Ascending aorta (tissue), 2 donors: ENCODE results near the gene CFAP54. TPM values are rescaled to one million over a fixed set of nuclear protein-coding genes. Genes with fewer than 3 reads are reported as not detected.
"Not testable (repeated sequence)": the region's sequence is repeated elsewhere in the genome, so short reads cannot be mapped to it uniquely, and the experiment has no call there.

Experiments
- DNase-seq, 2 donors: peaks; one replicate each; pipeline ENCODE4 v3.0.0-alpha.2; 2019; ENCODE audit warnings: low spot score in 2 of 2
- H3K27ac ChIP-seq, 2 donors: fragments of 200-600 bp; sonication (generic); one replicate each; pipeline ENCODE4 v1.5.1; 2016 to 2017; ENCODE audit warnings: mild to moderate bottlenecking in 1 of 2
- H3K27me3 ChIP-seq: fragments of 200-600 bp; sonication (generic); one replicate; pipeline ENCODE4 v1.5.1; 2017
- H3K36me3 ChIP-seq, 2 donors: fragments of 200-600 bp; sonication (generic); one replicate each; pipeline ENCODE4 v1.5.1; 2016
- H3K4me1 ChIP-seq, 2 donors: fragments of 200-600 bp; sonication (generic); one replicate each; pipeline ENCODE4 v1.5.1; 2016 to 2017; ENCODE audit warnings: mild to moderate bottlenecking in 1 of 2
- H3K4me3 ChIP-seq, 2 donors: fragments of 200-600 bp; sonication (generic); one replicate each; pipeline ENCODE4 v1.5.1; 2016 to 2017; ENCODE audit warnings: mild to moderate bottlenecking in 1 of 2
- H3K9me3 ChIP-seq, 2 donors: fragments of 200-600 bp; sonication (generic); one replicate each; pipeline ENCODE4 v1.5.1; 2016
- CTCF ChIP-seq, 3 experiments: fragments of 200-600 bp in 2 of 3; fragments of 450-650 bp in 1 of 3; sonication (generic) in 2 of 3; IDR thresholded peaks; one replicate each; pipeline ENCODE4 v1.5.1; 2016 to 2019; ENCODE audit warnings: antibody characterized with exemption in 3 of 3, mild to moderate bottlenecking in 1 of 3, moderate library complexity in 1 of 3
- intact Hi-C: fragments of 100-400 bp; cut with DNase I; formaldehyde crosslinking; loops from one replicate; pipeline ENCODE4 v1.15.1; 2023
- total RNA-seq: library from RNA; depleted of rRNA; stranded (reverse); fragments of >200 nt; gene quantifications from one replicate; pipeline ENCODE4 v1.1.0, GENCODE V29; 2016

Gene CFAP54
- total RNA-seq, 1 donor from 2014 or later = not detected

GRCh38 chr12:96493106-96493505 lies 3.7 kb downstream of the CFAP54 start:
- H3K4me3 ChIP-seq = no peak overlapping the region
- intact Hi-C loops = no loop called here
- no peaks in the 10 kb centered on the region for H3K27me3 ChIP-seq
- TF ChIP-seq CTCF (IDR thresholded peaks at IDR 0.05) = no peak
- H3K4me1 ChIP-seq = peaks cover 2 to 5% of the 10 kb centered on the region in 2 donors
- no peaks in the 10 kb centered on the region for H3K9me3 ChIP-seq
- no peaks in the 10 kb centered on the region for H3K36me3 ChIP-seq
- no peak for DNase-seq
- H3K27ac ChIP-seq = no peak overlapping the region

DNA sequence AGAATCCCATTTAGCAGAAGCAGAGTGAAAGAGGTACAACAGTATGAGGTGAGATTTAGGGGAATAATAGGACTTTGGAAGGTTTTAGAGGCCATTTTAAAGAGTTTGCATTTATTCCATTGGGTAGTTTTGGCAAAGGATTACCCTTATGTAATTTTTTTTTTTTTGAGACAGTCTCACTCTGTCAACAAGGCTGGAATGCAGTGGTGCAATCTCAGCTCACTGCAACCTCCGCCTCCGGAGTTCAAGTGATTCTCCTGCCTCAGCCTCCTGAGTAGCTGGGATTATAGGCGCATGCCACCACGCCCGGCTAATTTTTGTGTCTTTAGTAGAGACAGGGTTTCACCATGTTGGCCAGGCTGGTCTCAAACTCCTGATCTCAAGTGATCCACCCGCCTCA lies 4.8 kb downstream of the CFAP54 start:
- H3K27me3 ChIP-seq, H3K36me3 ChIP-seq, H3K9me3 ChIP-seq, H3K4me3 ChIP-seq, intact Hi-C loops, H3K4me1 ChIP-seq, DNase-seq, H3K27ac ChIP-seq: not testable (repeated sequence)

GRCh38 chr12:96495155-96495554 lies 5.8 kb downstream of the CFAP54 start:
- Histone ChIP-seq H3K9me3 (no peaks in the 10 kb centered on the region), H3K27me3 (no peaks in the 10 kb centered on the region)

GRCh38 chr12:96495841-96496545 lies 6.6 kb downstream of the CFAP54 start:
- Histone ChIP-seq H3K36me3 (no peaks in the 10 kb centered on the region), H3K27ac (no peak overlapping the region), H3K9me3 (no peaks in the 10 kb centered on the region), H3K4me1 (peaks cover 0 to under 1% of the 10 kb centered on the region in 2 donors), H3K4me3 (no peak overlapping the region), H3K27me3 (no peaks in the 10 kb centered on the region)
- TF ChIP-seq CTCF (IDR thresholded peaks at IDR 0.05) = no peak
- no peak for DNase-seq
- intact Hi-C loops = no loop called here

More at GRCh38 chr12:96495155-96495554, 5.8 kb downstream of the CFAP54 start:
- DNase-seq = no peak
- Histone ChIP-seq H3K27ac (no peak overlapping the region), H3K4me3 (no peak overlapping the region), H3K4me1 (no peaks in the 10 kb centered on the region), H3K36me3 (no peaks in the 10 kb centered on the region)
- TF ChIP-seq CTCF (IDR thresholded peaks at IDR 0.05) = no peak
- intact Hi-C loops = no loop called here

GRCh38 chr12:96496944-96497343 lies 7.6 kb downstream of the CFAP54 start:
- TF ChIP-seq CTCF (IDR thresholded peaks at IDR 0.05) = no peak
- Histone ChIP-seq H3K9me3 (no peaks in the 10 kb centered on the region), H3K27ac (no peak overlapping the region), H3K27me3 (no peaks in the 10 kb centered on the region), H3K4me1 (peaks cover 0 to 7% of the 10 kb centered on the region in 2 donors), H3K4me3 (no peak overlapping the region), H3K36me3 (no peaks in the 10 kb centered on the region)
- intact Hi-C loops = no loop called here
- DNase-seq = no peak

DNA sequence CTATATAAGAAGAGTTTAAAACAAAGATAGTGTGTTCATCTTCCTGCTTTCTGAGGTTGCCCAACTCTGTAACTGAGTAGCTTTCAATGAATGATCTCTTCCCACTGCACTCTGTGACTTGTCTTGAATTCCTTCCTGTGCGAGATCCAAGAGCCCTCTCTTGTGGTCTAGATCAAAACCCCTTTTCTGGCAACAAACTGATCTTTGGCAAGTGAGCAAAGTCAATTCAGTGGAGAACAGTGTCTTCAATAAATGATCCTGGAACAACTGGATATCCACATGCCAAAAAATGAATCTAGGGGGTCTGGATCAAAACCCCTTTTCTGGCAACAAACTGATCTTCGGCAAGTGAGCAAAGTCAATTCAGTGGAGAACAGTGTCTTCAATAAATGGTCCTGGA lies 8.5 kb downstream of the CFAP54 start:
- Histone ChIP-seq H3K4me3 (no peak overlapping the region), H3K36me3 (no peaks in the 10 kb centered on the region), H3K27me3 (no peaks in the 10 kb centered on the region), H3K9me3 (no peaks in the 10 kb centered on the region), H3K4me1 (peaks cover 0 to 8% of the 10 kb centered on the region in 2 donors), H3K27ac (no peak overlapping the region)
- intact Hi-C loops = no loop called here
- no peak for TF ChIP-seq CTCF (IDR thresholded peaks at IDR 0.05)
- no peak for DNase-seq
